Caco-2 (cell line): Measurements from ENCODE around the gene HJV. TPM values are rescaled to one million over a fixed set of nuclear protein-coding genes. Genes with fewer than 3 reads are reported as not detected.

Experiments used
- BruUV-seq: library from RNA; stranded (reverse); fragments of 400-500 nt; replicated peaks from 2 replicates; lab custom pipeline; 2021; lab: Mats Ljungman, UMichigan
- CTCF ChIA-PET: fragments of 300-600 bp; sonication (Branson Sonifier 250); formaldehyde crosslinking; loops from one replicate; lab custom pipeline; 2022; ENCODE audit warnings: antibody characterized with exemption; lab: Charles Lee
- POLR2A ChIA-PET: fragments of 300-600 bp; sonication (Branson Sonifier 250); formaldehyde crosslinking; loops from one replicate; lab custom pipeline; 2022; ENCODE audit warnings: antibody characterized with exemption; lab: Charles Lee
- DNase-seq, 2 experiments: peaks; one replicate each; pipeline versions ENCODE4 v3.0.0 to v3.0.0-alpha.2; 2020 to 2022
- H3K27me3 ChIP-seq: replicated peaks from 2 replicates; pipeline ENCODE4 v1.6.0; 2011; ENCODE audit warnings: low read length; ENCODE audit not compliant: control insufficient read depth, insufficient read depth
- H3K36me3 ChIP-seq: 2 replicates; pipeline ENCODE4 v1.5.1; 2011; ENCODE audit warnings: low read length; ENCODE audit not compliant: control insufficient read depth, insufficient read depth
- H3K4me1 ChIP-seq: fragments of 250-450 bp; sonication (Bioruptor Pico); 2 replicates; pipeline ENCODE4 v1.5.1; 2020; ENCODE audit warnings: mild to moderate bottlenecking
- H3K4me3 ChIP-seq: 2 replicates; pipeline ENCODE4 v1.5.1; 2011; ENCODE audit warnings: low read depth, mild to moderate bottlenecking, control low read depth, low read length
- H3K9me3 ChIP-seq: fragments of 250-450 bp; sonication (Bioruptor Pico); 2 replicates; pipeline ENCODE4 v1.5.1; 2020; ENCODE audit warnings: mild to moderate bottlenecking, moderate library complexity
- H3K27ac Mint-ChIP-seq: one replicate; pipeline ENCODE4 v1.8.0; 2022; ENCODE audit warnings: mixed read lengths; ENCODE audit not compliant: unreplicated experiment
- H3K27me3 Mint-ChIP-seq: one replicate; pipeline ENCODE4 v1.8.0; 2022; ENCODE audit warnings: mixed read lengths; ENCODE audit not compliant: insufficient read depth, unreplicated experiment
- H3K36me3 Mint-ChIP-seq: one replicate; pipeline ENCODE4 v1.8.0; 2022; ENCODE audit warnings: mild to moderate bottlenecking, mixed read lengths; ENCODE audit not compliant: insufficient read depth, unreplicated experiment
- H3K4me1 Mint-ChIP-seq: one replicate; pipeline ENCODE4 v1.8.0; 2022; ENCODE audit warnings: low read depth, mixed read lengths; ENCODE audit not compliant: unreplicated experiment
- H3K4me3 Mint-ChIP-seq: one replicate; pipeline ENCODE4 v1.8.0; 2022; ENCODE audit warnings: mild to moderate bottlenecking, moderate library complexity, mixed read lengths; ENCODE audit not compliant: unreplicated experiment
- H3K9me3 Mint-ChIP-seq: one replicate; pipeline ENCODE4 v1.8.0; 2022; ENCODE audit warnings: mixed read lengths; ENCODE audit not compliant: unreplicated experiment
- CTCF ChIP-seq, 2 experiments: fragments of 200-600 bp in 1 of 2; IDR thresholded peaks; 1 replicate in 1 of 2; 2 replicates in 1 of 2; pipeline versions ENCODE4 v1.5.1 to v1.8.0; 2011 to 2022; ENCODE audit warnings: antibody characterized with exemption in 1 of 2, control low read depth in 1 of 2, inconsistent platforms in 1 of 2, low read depth in 1 of 2, low read length in 1 of 2, mild to moderate bottlenecking in 1 of 2, moderate library complexity in 1 of 2; ENCODE audit not compliant: insufficient read depth in 1 of 2, severe bottlenecking in 1 of 2, unreplicated experiment in 1 of 2
- intact Hi-C: fragments of 100-400 bp; cut with micrococcal nuclease; formaldehyde crosslinking; loops from one replicate; pipeline ENCODE4 v1.10.0; 2022; ENCODE audit not compliant: unreplicated experiment
- total RNA-seq: library from RNA; stranded (reverse); gene quantifications from 2 replicates; pipeline ENCODE4 v1.2.3, GENCODE V29; 2022

The HJV gene
- total RNA-seq, 1 experiment from 2014 or later: not detected

- Histone ChIP-seq H3K9me3 (no peaks in the 10 kb centered on the region), H3K27me3 (no peaks in the 10 kb centered on the region), H3K36me3 (no peaks in the 10 kb centered on the region), H3K4me1 (peaks cover 13% of the 10 kb centered on the region), H3K4me3 (no peak overlapping the region)
- intact Hi-C loops: no loop called here
- H3K36me3 Mint-ChIP-seq: no peaks in the 10 kb centered on the region
- BruUV-seq: no TSS peak
- DNase-seq: no peak
- TF ChIP-seq CTCF (IDR thresholded peaks at IDR 0.05; ENCODE audit: insufficient read depth in 1 of 2, low read depth in 1 of 2, low read length in 1 of 2, severe bottlenecking in 1 of 2, unreplicated experiment in 1 of 2): no peak
- no peak overlapping the region for H3K4me3 Mint-ChIP-seq
- H3K27me3 Mint-ChIP-seq: peaks cover 7% of the 10 kb centered on the region
- H3K9me3 Mint-ChIP-seq: no peaks in the 10 kb centered on the region
- H3K27ac Mint-ChIP-seq: no peak overlapping the region
- CTCF ChIA-PET: interaction anchor here (0.7 to 2.1 kb wide), 2 partner anchors 10 to 13 kb away, joined by 4 to 6 read pairs; no protein-coding TSS in a partner anchor
- peaks cover 22% of the 10 kb centered on the region for H3K4me1 Mint-ChIP-seq
- POLR2A ChIA-PET: no interaction called here
These were observed 2.1 kb downstream of the HJV start for GRCh38 chr1:146019231-146020057.

- Mint-ChIP-seq H3K36me3 (no peaks in the 10 kb centered on the region), H3K9me3 (no peaks in the 10 kb centered on the region), H3K27me3 (peaks cover 7% of the 10 kb centered on the region), H3K4me3 (no peak overlapping the region), H3K27ac (no peak overlapping the region), H3K4me1 (peaks cover 31% of the 10 kb centered on the region)
- peaks cover 13% of the 10 kb centered on the region for H3K4me1 ChIP-seq
- no peaks in the 10 kb centered on the region for H3K36me3 ChIP-seq
- no peak for TF ChIP-seq CTCF (IDR thresholded peaks at IDR 0.05; ENCODE audit: insufficient read depth in 1 of 2, low read depth in 1 of 2, low read length in 1 of 2, severe bottlenecking in 1 of 2, unreplicated experiment in 1 of 2)
- BruUV-seq: no TSS peak
- intact Hi-C loops: no loop called here
- no peak overlapping the region for H3K4me3 ChIP-seq
- DNase-seq: no peak
- H3K27me3 ChIP-seq: no peaks in the 10 kb centered on the region
- CTCF ChIA-PET: interaction anchor here (0.5 kb wide), 1 partner anchor 170 kb away, joined by 3 read pairs; no protein-coding TSS in a partner anchor
- no peaks in the 10 kb centered on the region for H3K9me3 ChIP-seq
- POLR2A ChIA-PET: no interaction called here
These were observed 4.6 kb downstream of the HJV start for GRCh38 chr1:146016891-146017290.

GRCh38 chr1:146013559-146013922 is 8.0 kb downstream of the HJV start:
- CTCF ChIA-PET: interaction anchor here (0.6 kb wide), 1 partner anchor 12 kb away, joined by 3 read pairs; no protein-coding TSS in a partner anchor
- intact Hi-C loops: loop anchor here (2.0 to 5.0 kb wide), 2 partner anchors 51 to 169 kb away; partner anchors contain the start of genes ANKRD34A, NUDT17 and POLR3GL
- H3K4me3 ChIP-seq: no peak overlapping the region
- DNase-seq: no peak
- no TSS peak for BruUV-seq
- POLR2A ChIA-PET: no interaction called here
- H3K36me3 ChIP-seq: no peaks in the 10 kb centered on the region
- no peaks in the 10 kb centered on the region for H3K4me1 ChIP-seq
- no peaks in the 10 kb centered on the region for H3K27me3 ChIP-seq
- H3K27ac Mint-ChIP-seq: no peak overlapping the region
- no peak overlapping the region for H3K4me3 Mint-ChIP-seq
- H3K9me3 Mint-ChIP-seq: no peaks in the 10 kb centered on the region
- no peaks in the 10 kb centered on the region for H3K36me3 Mint-ChIP-seq
- H3K4me1 Mint-ChIP-seq: peaks cover 9% of the 10 kb centered on the region
- no peak for TF ChIP-seq CTCF (IDR thresholded peaks at IDR 0.05; ENCODE audit: insufficient read depth in 1 of 2, low read depth in 1 of 2, low read length in 1 of 2, severe bottlenecking in 1 of 2, unreplicated experiment in 1 of 2)
- H3K9me3 ChIP-seq: no peaks in the 10 kb centered on the region
- H3K27me3 Mint-ChIP-seq: peaks cover 7% of the 10 kb centered on the region
